Keratinocyte (primary cell): ENCODE results near the gene ZHX3.

Experiments used
- EZH2 ChIP-seq: IDR thresholded peaks from one replicate; pipeline ENCODE4 v1.6.1; 2012; ENCODE audit warnings: inconsistent platforms, mild to moderate bottlenecking, low read length, moderate library complexity
- TF ChIP-seq, protein P1 (sequence below), 3 experiments: IDR thresholded peaks in 1 of 3; conservative IDR thresholded peaks in 1 of 3; optimal IDR thresholded peaks in 1 of 3; 2 replicates in 2 of 3; 3 replicates in 1 of 3; pipeline versions ENCODE3 to v1.5.1; 2011; ENCODE audit warnings: low read length in 3 of 3, mild to moderate bottlenecking in 3 of 3, moderate library complexity in 2 of 3, control low read depth in 1 of 3, inconsistent platforms in 1 of 3; ENCODE audit not compliant: insufficient read depth in 2 of 3; ENCODE audit errors: extremely low read depth in 1 of 3

- TF ChIP-seq EZH2, result no peak
- TF ChIP-seq, protein P1, sequence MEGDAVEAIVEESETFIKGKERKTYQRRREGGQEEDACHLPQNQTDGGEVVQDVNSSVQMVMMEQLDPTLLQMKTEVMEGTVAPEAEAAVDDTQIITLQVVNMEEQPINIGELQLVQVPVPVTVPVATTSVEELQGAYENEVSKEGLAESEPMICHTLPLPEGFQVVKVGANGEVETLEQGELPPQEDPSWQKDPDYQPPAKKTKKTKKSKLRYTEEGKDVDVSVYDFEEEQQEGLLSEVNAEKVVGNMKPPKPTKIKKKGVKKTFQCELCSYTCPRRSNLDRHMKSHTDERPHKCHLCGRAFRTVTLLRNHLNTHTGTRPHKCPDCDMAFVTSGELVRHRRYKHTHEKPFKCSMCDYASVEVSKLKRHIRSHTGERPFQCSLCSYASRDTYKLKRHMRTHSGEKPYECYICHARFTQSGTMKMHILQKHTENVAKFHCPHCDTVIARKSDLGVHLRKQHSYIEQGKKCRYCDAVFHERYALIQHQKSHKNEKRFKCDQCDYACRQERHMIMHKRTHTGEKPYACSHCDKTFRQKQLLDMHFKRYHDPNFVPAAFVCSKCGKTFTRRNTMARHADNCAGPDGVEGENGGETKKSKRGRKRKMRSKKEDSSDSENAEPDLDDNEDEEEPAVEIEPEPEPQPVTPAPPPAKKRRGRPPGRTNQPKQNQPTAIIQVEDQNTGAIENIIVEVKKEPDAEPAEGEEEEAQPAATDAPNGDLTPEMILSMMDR (optimal IDR thresholded peaks at IDR 0.05 in 1 of 3, IDR thresholded peaks at IDR 0.05 in 1 of 3, conservative IDR thresholded peaks at IDR 0.05 in 1 of 3; ENCODE audit: extremely low read depth in 1 of 3, insufficient read depth in 2 of 3, low read length in 3 of 3), result no peak
Observed at GRCh38 chr20:41300886-41301285, 16.6 kb downstream of the ZHX3 start.
